Measurements from ENCODE around the gene SMIM38.

Gene SMIM38

GRCh38 chr11:69113226-69113625, 42.5 kb upstream of the SMIM38 start:
- Histone ChIP-seq H4K12ac (ENCODE audit: low read depth, low read length) (no peak overlapping the region), H3K23ac (ENCODE audit: low read length) (no peak overlapping the region), H2BK12ac (ENCODE audit: low read length) (no peak overlapping the region), H3K4me3 (ENCODE audit: low read depth, low read length) (no peak overlapping the region), H3K18ac (ENCODE audit: low read length) (no peak overlapping the region), H3K4me2 (ENCODE audit: low read length) (no peak overlapping the region), H3K27ac (ENCODE audit: low read depth, low read length) (no peak overlapping the region), H3K4me1 (ENCODE audit: control insufficient read depth in 1 of 2, insufficient read depth in 2 of 2, low read length in 2 of 2) (no peaks in the 10 kb centered on the region), H2BK5ac (ENCODE audit: low read depth, low read length, poor library complexity) (no peak overlapping the region), H3K9me3 (ENCODE audit: insufficient read depth, low read depth, low read length) (no peaks in the 10 kb centered on the region), H2AK5ac (ENCODE audit: low read length) (no peak overlapping the region), H3K79me2 (ENCODE audit: control insufficient read depth, insufficient read depth, low read length, poor library complexity) (no peaks in the 10 kb centered on the region), H4K8ac (ENCODE audit: low read depth, low read length) (no peak overlapping the region), H3K4ac (ENCODE audit: low read depth, low read length) (no peak overlapping the region), H2AFZ (ENCODE audit: insufficient read depth, low read length, poor library complexity) (no peak overlapping the region), H3K9ac (ENCODE audit: low read length) (no peak overlapping the region), H2BK120ac (ENCODE audit: insufficient read depth, low read length, poor library complexity) (no peak overlapping the region), H3K27me3 (ENCODE audit: insufficient read depth, low read length) (no peaks in the 10 kb centered on the region), H3K36me3 (ENCODE audit: control insufficient read depth in 1 of 2, insufficient read depth in 2 of 2, low read length in 2 of 2) (no peaks in the 10 kb centered on the region), H3K79me1 (ENCODE audit: low read length) (no peaks in the 10 kb centered on the region), H4K91ac (ENCODE audit: low read depth, low read length) (no peak overlapping the region), H3K14ac (ENCODE audit: low read length) (no peak overlapping the region)
- DNase-seq: no peak
- WGBS (ENCODE audit: extremely low coverage, insufficient coverage, insufficient read length): no CpG with 5 or more reads among the region's 10 CpGs

- Histone ChIP-seq H2BK12ac (ENCODE audit: low read length) (no peak overlapping the region), H2BK5ac (ENCODE audit: low read depth, low read length, poor library complexity) (no peak overlapping the region), H3K9ac (ENCODE audit: low read length) (no peak overlapping the region), H4K8ac (ENCODE audit: low read depth, low read length) (no peak overlapping the region), H2BK120ac (ENCODE audit: insufficient read depth, low read length, poor library complexity) (no peak overlapping the region), H3K4me1 (ENCODE audit: control insufficient read depth in 1 of 2, insufficient read depth in 2 of 2, low read length in 2 of 2) (no peaks in the 10 kb centered on the region), H3K4me3 (ENCODE audit: low read depth, low read length) (no peak overlapping the region), H3K27me3 (ENCODE audit: insufficient read depth, low read length) (no peaks in the 10 kb centered on the region), H3K79me2 (ENCODE audit: control insufficient read depth, insufficient read depth, low read length, poor library complexity) (no peaks in the 10 kb centered on the region), H3K14ac (ENCODE audit: low read length) (no peak overlapping the region), H3K18ac (ENCODE audit: low read length) (no peak overlapping the region), H3K27ac (ENCODE audit: low read depth, low read length) (no peak overlapping the region), H4K12ac (ENCODE audit: low read depth, low read length) (no peak overlapping the region), H3K9me3 (ENCODE audit: insufficient read depth, low read depth, low read length) (peaks cover under 1% of the 10 kb centered on the region), H3K36me3 (ENCODE audit: control insufficient read depth in 1 of 2, insufficient read depth in 2 of 2, low read length in 2 of 2) (no peaks in the 10 kb centered on the region), H4K91ac (ENCODE audit: low read depth, low read length) (no peak overlapping the region), H2AK5ac (ENCODE audit: low read length) (no peak overlapping the region), H3K23ac (ENCODE audit: low read length) (no peak overlapping the region), H2AFZ (ENCODE audit: insufficient read depth, low read length, poor library complexity) (no peak overlapping the region), H3K4me2 (ENCODE audit: low read length) (no peak overlapping the region), H3K79me1 (ENCODE audit: low read length) (no peaks in the 10 kb centered on the region), H3K4ac (ENCODE audit: low read depth, low read length) (no peak overlapping the region)
- no peak for DNase-seq
- WGBS (ENCODE audit: extremely low coverage, insufficient coverage, insufficient read length): no CpG with 5 or more reads among the region's 22 CpGs
These were observed 41.9 kb upstream of the SMIM38 start for GRCh38 chr11:69113646-69114340.

DNA sequence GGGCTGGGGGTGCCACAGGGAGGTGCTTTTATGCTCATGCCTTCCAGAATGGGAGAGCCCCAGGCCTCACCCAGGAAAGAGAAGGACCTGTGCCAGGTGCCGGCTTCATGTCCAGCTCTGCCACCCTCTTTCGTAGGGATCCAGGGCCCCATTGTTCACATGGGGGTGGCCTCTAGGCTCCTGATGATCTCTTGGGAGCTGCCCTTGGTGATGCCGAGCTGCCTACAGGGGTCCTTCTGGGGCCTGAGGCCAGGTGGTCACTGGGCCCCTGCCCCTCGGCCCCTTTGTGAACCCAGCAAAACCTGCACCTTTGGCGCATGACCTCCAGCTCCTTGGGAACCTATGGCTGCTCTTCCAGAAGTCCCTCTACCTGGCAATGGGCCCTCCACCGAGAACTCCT, 41.4 kb upstream of the SMIM38 start:
- H4K8ac ChIP-seq (ENCODE audit: low read depth, low read length): no peak overlapping the region
- no peak overlapping the region for H3K23ac ChIP-seq (ENCODE audit: low read length)
- H3K27me3 ChIP-seq (ENCODE audit: insufficient read depth, low read length): no peaks in the 10 kb centered on the region
- WGBS (ENCODE audit: extremely low coverage, insufficient coverage, insufficient read length): no CpG with 5 or more reads among the region's 6 CpGs
- H3K4me2 ChIP-seq (ENCODE audit: low read length): no peak overlapping the region
- H3K79me1 ChIP-seq (ENCODE audit: low read length): no peaks in the 10 kb centered on the region
- no peak overlapping the region for H3K27ac ChIP-seq (ENCODE audit: low read depth, low read length)
- H3K9ac ChIP-seq (ENCODE audit: low read length): no peak overlapping the region
- no peak overlapping the region for H3K4ac ChIP-seq (ENCODE audit: low read depth, low read length)
- no peaks in the 10 kb centered on the region for H3K4me1 ChIP-seq (ENCODE audit: control insufficient read depth in 1 of 2, insufficient read depth in 2 of 2, low read length in 2 of 2)
- no peak overlapping the region for H2BK5ac ChIP-seq (ENCODE audit: low read depth, low read length, poor library complexity)
- H3K14ac ChIP-seq (ENCODE audit: low read length): no peak overlapping the region
- peaks cover 1% of the 10 kb centered on the region for H3K9me3 ChIP-seq (ENCODE audit: insufficient read depth, low read depth, low read length)
- no peaks in the 10 kb centered on the region for H3K36me3 ChIP-seq (ENCODE audit: control insufficient read depth in 1 of 2, insufficient read depth in 2 of 2, low read length in 2 of 2)
- no peak overlapping the region for H2AK5ac ChIP-seq (ENCODE audit: low read length)
- no peak for DNase-seq
- H2BK120ac ChIP-seq (ENCODE audit: insufficient read depth, low read length, poor library complexity): no peak overlapping the region
- no peak overlapping the region for H3K18ac ChIP-seq (ENCODE audit: low read length)
- H4K91ac ChIP-seq (ENCODE audit: low read depth, low read length): no peak overlapping the region
- H3K79me2 ChIP-seq (ENCODE audit: control insufficient read depth, insufficient read depth, low read length, poor library complexity): no peaks in the 10 kb centered on the region
- no peak overlapping the region for H4K12ac ChIP-seq (ENCODE audit: low read depth, low read length)
- no peak overlapping the region for H3K4me3 ChIP-seq (ENCODE audit: low read depth, low read length)
- H2BK12ac ChIP-seq (ENCODE audit: low read length): no peak overlapping the region
- no peak overlapping the region for H2AFZ ChIP-seq (ENCODE audit: insufficient read depth, low read length, poor library complexity)

DNA sequence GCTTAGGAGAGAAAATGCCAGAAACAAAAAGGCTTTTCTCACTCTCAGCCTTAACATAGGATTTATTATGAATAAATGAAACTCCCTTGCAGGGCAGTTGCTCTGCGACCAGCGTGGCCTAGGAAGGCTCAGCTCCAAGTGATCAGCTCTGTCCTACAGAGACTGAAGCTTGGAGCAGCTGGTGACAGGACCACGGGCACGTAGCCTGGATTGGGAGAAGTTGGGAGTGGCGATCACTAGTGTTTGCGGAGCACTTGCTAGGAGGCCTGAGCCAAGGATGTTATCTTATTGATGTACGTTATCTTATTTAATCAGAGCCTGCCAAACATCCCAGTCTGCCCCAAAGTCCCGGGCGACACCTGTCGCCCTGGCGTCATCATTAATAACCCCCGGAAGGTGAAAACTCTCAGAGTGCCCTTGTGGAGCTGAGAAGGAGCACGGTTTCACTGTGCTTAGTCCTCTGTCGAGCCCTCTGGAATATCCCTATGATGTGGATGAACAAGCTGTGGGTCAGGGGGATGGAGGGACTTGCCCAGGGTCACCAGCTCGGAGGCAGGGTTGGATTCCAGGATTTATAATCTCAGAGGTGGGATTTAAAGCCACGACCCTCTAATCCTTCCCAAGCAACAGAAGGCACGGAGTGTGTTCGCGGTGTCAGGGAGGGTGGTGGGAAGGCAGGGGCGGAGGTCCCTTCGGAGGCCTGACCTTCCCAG, 40.8 kb upstream of the SMIM38 start:
- no CpG with 5 or more reads among the region's 21 CpGs for WGBS (ENCODE audit: extremely low coverage, insufficient coverage, insufficient read length)
- no peak overlapping the region for H3K23ac ChIP-seq (ENCODE audit: low read length)
- H3K4me1 ChIP-seq (ENCODE audit: control insufficient read depth in 1 of 2, insufficient read depth in 2 of 2, low read length in 2 of 2): no peaks in the 10 kb centered on the region
- H3K27ac ChIP-seq (ENCODE audit: low read depth, low read length): no peak overlapping the region
- H4K91ac ChIP-seq (ENCODE audit: low read depth, low read length): no peak overlapping the region
- H3K18ac ChIP-seq (ENCODE audit: low read length): no peak overlapping the region
- H3K27me3 ChIP-seq (ENCODE audit: insufficient read depth, low read length): no peaks in the 10 kb centered on the region
- no peak overlapping the region for H4K8ac ChIP-seq (ENCODE audit: low read depth, low read length)
- DNase-seq: no peak
- no peak overlapping the region for H2BK12ac ChIP-seq (ENCODE audit: low read length)
- no peak overlapping the region for H3K4ac ChIP-seq (ENCODE audit: low read depth, low read length)
- H3K4me3 ChIP-seq (ENCODE audit: low read depth, low read length): no peak overlapping the region
- no peak overlapping the region for H2AK5ac ChIP-seq (ENCODE audit: low read length)
- no peaks in the 10 kb centered on the region for H3K79me2 ChIP-seq (ENCODE audit: control insufficient read depth, insufficient read depth, low read length, poor library complexity)
- H3K4me2 ChIP-seq (ENCODE audit: low read length): no peak overlapping the region
- no peaks in the 10 kb centered on the region for H3K36me3 ChIP-seq (ENCODE audit: control insufficient read depth in 1 of 2, insufficient read depth in 2 of 2, low read length in 2 of 2)
- peaks cover 1% of the 10 kb centered on the region for H3K9me3 ChIP-seq (ENCODE audit: insufficient read depth, low read depth, low read length)
- H4K12ac ChIP-seq (ENCODE audit: low read depth, low read length): no peak overlapping the region
- no peak overlapping the region for H2BK120ac ChIP-seq (ENCODE audit: insufficient read depth, low read length, poor library complexity)
- no peak overlapping the region for H3K9ac ChIP-seq (ENCODE audit: low read length)
- H3K79me1 ChIP-seq (ENCODE audit: low read length): no peaks in the 10 kb centered on the region
- no peak overlapping the region for H3K14ac ChIP-seq (ENCODE audit: low read length)
- H2BK5ac ChIP-seq (ENCODE audit: low read depth, low read length, poor library complexity): no peak overlapping the region
- no peak overlapping the region for H2AFZ ChIP-seq (ENCODE audit: insufficient read depth, low read length, poor library complexity)

Data from trophoblast cell (in vitro differentiated cells and primary cell).